Peyer's patch (tissue), 4 donors: Measurements from ENCODE around the gene NKX2-4. TPM values are rescaled to one million over a fixed set of nuclear protein-coding genes. Genes with fewer than 3 reads are reported as not detected.

ENCODE experiments used
- DNase-seq, 3 donors: peaks; one replicate each; pipeline ENCODE4 v3.0.0-alpha.2; 2017 to 2019
- H3K27ac ChIP-seq, 4 donors: fragments of 200-600 bp; sonication (generic); one replicate each; pipeline ENCODE4 v1.5.1; 2016 to 2019
- H3K27me3 ChIP-seq, 2 donors: fragments of 200-600 bp; sonication (generic); one replicate each; pipeline ENCODE4 v1.5.1; 2019
- H3K36me3 ChIP-seq, 3 donors: fragments of 200-600 bp; sonication (generic); one replicate each; pipeline ENCODE4 v1.5.1; 2016 to 2019
- H3K4me1 ChIP-seq, 4 donors: fragments of 200-600 bp; sonication (generic); one replicate each; pipeline ENCODE4 v1.5.1; 2016 to 2019
- H3K4me3 ChIP-seq, 4 donors: fragments of 200-600 bp; sonication (generic); 1 replicate in 3 of 4; 2 replicates in 1 of 4; pipeline ENCODE4 v1.5.1; 2016 to 2019; ENCODE audit warnings: mild to moderate bottlenecking in 1 of 4
- H3K9me3 ChIP-seq, 4 donors: fragments of 200-600 bp; sonication (generic); one replicate each; pipeline ENCODE4 v1.5.1; 2016 to 2019; ENCODE audit warnings: mild to moderate bottlenecking in 1 of 4
- CTCF ChIP-seq, 6 experiments: fragments of 450-650 bp in 4 of 6; fragments of 200-600 bp in 2 of 6; sonication (generic) in 1 of 6; IDR thresholded peaks; one replicate each; pipeline ENCODE4 v1.5.1; 2017 to 2019; ENCODE audit warnings: antibody characterized with exemption in 6 of 6, mild to moderate bottlenecking in 3 of 6, moderate library complexity in 1 of 6
- POLR2A ChIP-seq, 2 donors: fragments of 450-650 bp; IDR thresholded peaks; one replicate each; pipeline ENCODE4 v1.5.1; 2017; ENCODE audit warnings: antibody characterized with exemption in 2 of 2, mild to moderate bottlenecking in 2 of 2, moderate library complexity in 2 of 2
- total RNA-seq, 4 donors: library from RNA; depleted of rRNA; stranded (reverse); fragments of >200 nt; gene quantifications; one replicate each; pipeline ENCODE4 v1.1.0, GENCODE V29; 2016

The NKX2-4 gene
- total RNA-seq, 4 donors from 2014 or later, result not detected

GRCh38 chr20:21386111-21386510 lies 11.2 kb downstream of the NKX2-4 start:
- no peak overlapping the region for H3K4me3 ChIP-seq
- H3K4me1 ChIP-seq, result no peaks in the 10 kb centered on the region
- no peak for DNase-seq
- no peaks in the 10 kb centered on the region for H3K9me3 ChIP-seq
- H3K27ac ChIP-seq, result no peak overlapping the region
- peaks cover 0 to under 1% of the 10 kb centered on the region in 2 donors for H3K27me3 ChIP-seq
- H3K36me3 ChIP-seq, result peaks cover 0 to 61% (median 0%) of the 10 kb centered on the region in 3 donors
- TF ChIP-seq CTCF (IDR thresholded peaks at IDR 0.05) (no peak), POLR2A (IDR thresholded peaks at IDR 0.05) (no peak)

- H3K9me3 ChIP-seq, result no peaks in the 10 kb centered on the region
- H3K4me3 ChIP-seq, result no peak overlapping the region
- no peak for TF ChIP-seq CTCF (IDR thresholded peaks at IDR 0.05)
- TF ChIP-seq POLR2A (IDR thresholded peaks at IDR 0.05), result no peak
- no peaks in the 10 kb centered on the region for H3K4me1 ChIP-seq
- no peak for DNase-seq
- H3K27me3 ChIP-seq, result no peaks in the 10 kb centered on the region
- H3K27ac ChIP-seq, result no peak overlapping the region
- H3K36me3 ChIP-seq, result peaks cover 0 to 60% (median 0%) of the 10 kb centered on the region in 3 donors
Observed at GRCh38 chr20:21384308-21384892, 12.9 kb downstream of the NKX2-4 start.

GRCh38 chr20:21381619-21382018 lies 15.7 kb downstream of the NKX2-4 start:
- no peak for DNase-seq
- H3K9me3 ChIP-seq, result no peaks in the 10 kb centered on the region
- no peaks in the 10 kb centered on the region for H3K4me1 ChIP-seq
- peaks cover 0 to 44% (median 0%) of the 10 kb centered on the region in 3 donors for H3K36me3 ChIP-seq
- no peaks in the 10 kb centered on the region for H3K27me3 ChIP-seq
- no peak overlapping the region for H3K4me3 ChIP-seq
- TF ChIP-seq CTCF (IDR thresholded peaks at IDR 0.05), result no peak
- TF ChIP-seq POLR2A (IDR thresholded peaks at IDR 0.05), result no peak
- H3K27ac ChIP-seq, result no peak overlapping the region

- H3K27ac ChIP-seq, result no peak overlapping the region
Observed at GRCh38 chr20:21380711-21381110, 16.6 kb downstream of the NKX2-4 start.

GRCh38 chr20:21378259-21378658 lies 19.1 kb downstream of the NKX2-4 start:
- Histone ChIP-seq H3K4me3 (no peak overlapping the region), H3K27ac (no peak overlapping the region), H3K4me1 (no peaks in the 10 kb centered on the region), H3K27me3 (no peaks in the 10 kb centered on the region), H3K9me3 (no peaks in the 10 kb centered on the region), H3K36me3 (peaks cover 0 to 21% (median 0%) of the 10 kb centered on the region in 3 donors)
- TF ChIP-seq POLR2A (IDR thresholded peaks at IDR 0.05) (no peak), CTCF (IDR thresholded peaks at IDR 0.05) (no peak)
- no peak for DNase-seq

More at GRCh38 chr20:21380711-21381110, 16.6 kb downstream of the NKX2-4 start:
- H3K4me1 ChIP-seq, result no peaks in the 10 kb centered on the region
- TF ChIP-seq CTCF (IDR thresholded peaks at IDR 0.05) (no peak), POLR2A (IDR thresholded peaks at IDR 0.05) (no peak)
- H3K4me3 ChIP-seq, result no peak overlapping the region
- peaks cover 0 to 37% (median 0%) of the 10 kb centered on the region in 3 donors for H3K36me3 ChIP-seq
- no peak for DNase-seq
- H3K27me3 ChIP-seq, result no peaks in the 10 kb centered on the region
- H3K9me3 ChIP-seq, result no peaks in the 10 kb centered on the region
